ENCODE results near the gene TMEM200B.

Gene TMEM200B

DNA sequence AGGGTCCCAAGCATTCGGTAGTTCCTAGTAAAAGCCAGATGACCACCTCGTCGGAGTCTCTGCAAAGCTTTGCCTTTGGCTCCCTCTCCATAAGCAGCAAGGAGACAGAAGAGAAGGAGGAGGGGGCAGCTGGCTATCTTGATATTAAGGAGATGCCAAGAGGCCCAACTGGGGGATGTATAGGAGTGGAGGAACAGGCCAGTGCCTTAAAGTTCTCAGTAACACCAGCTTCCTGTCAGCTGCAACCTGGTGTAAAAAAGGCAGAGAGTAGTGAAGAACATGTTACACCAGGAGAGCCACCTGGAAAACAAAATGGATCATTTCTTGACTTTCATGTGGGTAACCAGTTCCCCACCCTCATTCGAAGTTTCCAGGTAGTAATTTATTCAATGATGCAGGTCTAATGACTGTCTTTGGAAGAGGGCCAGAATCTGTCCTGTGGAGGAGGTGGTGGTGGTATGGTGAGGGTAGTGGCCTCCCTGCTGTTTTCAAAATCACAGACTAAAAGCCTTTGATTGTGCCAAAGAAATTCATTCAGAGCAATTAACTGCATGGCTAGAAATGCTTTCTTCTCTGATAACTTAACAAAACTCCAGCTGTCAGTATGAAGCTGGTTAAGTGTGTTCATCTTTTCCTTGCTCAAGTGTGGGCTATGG lies 27.3 kb downstream of the TMEM200B start (continued):
- TF ChIP-seq, protein P1, sequence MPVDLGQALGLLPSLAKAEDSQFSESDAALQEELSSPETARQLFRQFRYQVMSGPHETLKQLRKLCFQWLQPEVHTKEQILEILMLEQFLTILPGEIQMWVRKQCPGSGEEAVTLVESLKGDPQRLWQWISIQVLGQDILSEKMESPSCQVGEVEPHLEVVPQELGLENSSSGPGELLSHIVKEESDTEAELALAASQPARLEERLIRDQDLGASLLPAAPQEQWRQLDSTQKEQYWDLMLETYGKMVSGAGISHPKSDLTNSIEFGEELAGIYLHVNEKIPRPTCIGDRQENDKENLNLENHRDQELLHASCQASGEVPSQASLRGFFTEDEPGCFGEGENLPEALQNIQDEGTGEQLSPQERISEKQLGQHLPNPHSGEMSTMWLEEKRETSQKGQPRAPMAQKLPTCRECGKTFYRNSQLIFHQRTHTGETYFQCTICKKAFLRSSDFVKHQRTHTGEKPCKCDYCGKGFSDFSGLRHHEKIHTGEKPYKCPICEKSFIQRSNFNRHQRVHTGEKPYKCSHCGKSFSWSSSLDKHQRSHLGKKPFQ (tag by site-specific recombination; IDR thresholded peaks at IDR 0.05) = peak; percentile 57
- TF ChIP-seq SP3 (tag by site-specific recombination; IDR thresholded peaks at IDR 0.05) = no peak
- no peak for TF ChIP-seq ZNF174 (tag by site-specific recombination; IDR thresholded peaks at IDR 0.05)
- TF ChIP-seq MZF1 (tag by site-specific recombination; IDR thresholded peaks at IDR 0.05; ENCODE audit: borderline replicate concordance) = no peak
- TF ChIP-seq TRIM28 (IDR thresholded peaks at IDR 0.05; ENCODE audit: borderline replicate concordance, low read length) = no peak
- TF ChIP-seq, protein P2, sequence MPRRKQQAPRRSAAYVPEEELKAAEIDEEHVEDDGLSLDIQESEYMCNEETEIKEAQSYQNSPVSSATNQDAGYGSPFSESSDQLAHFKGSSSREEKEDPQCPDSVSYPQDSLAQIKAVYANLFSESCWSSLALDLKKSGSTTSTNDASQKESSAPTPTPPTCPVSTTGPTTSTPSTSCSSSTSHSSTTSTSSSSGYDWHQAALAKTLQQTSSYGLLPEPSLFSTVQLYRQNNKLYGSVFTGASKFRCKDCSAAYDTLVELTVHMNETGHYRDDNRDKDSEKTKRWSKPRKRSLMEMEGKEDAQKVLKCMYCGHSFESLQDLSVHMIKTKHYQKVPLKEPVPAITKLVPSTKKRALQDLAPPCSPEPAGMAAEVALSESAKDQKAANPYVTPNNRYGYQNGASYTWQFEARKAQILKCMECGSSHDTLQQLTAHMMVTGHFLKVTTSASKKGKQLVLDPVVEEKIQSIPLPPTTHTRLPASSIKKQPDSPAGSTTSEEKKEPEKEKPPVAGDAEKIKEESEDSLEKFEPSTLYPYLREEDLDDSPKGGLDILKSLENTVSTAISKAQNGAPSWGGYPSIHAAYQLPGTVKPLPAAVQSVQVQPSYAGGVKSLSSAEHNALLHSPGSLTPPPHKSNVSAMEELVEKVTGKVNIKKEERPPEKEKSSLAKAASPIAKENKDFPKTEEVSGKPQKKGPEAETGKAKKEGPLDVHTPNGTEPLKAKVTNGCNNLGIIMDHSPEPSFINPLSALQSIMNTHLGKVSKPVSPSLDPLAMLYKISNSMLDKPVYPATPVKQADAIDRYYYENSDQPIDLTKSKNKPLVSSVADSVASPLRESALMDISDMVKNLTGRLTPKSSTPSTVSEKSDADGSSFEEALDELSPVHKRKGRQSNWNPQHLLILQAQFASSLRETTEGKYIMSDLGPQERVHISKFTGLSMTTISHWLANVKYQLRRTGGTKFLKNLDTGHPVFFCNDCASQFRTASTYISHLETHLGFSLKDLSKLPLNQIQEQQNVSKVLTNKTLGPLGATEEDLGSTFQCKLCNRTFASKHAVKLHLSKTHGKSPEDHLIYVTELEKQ (tag by site-specific recombination; IDR thresholded peaks at IDR 0.05; ENCODE audit: borderline replicate concordance) = no peak
- TF ChIP-seq ZFP3 (tag by site-specific recombination; IDR thresholded peaks at IDR 0.05; ENCODE audit: low read depth) = 0 out of 2 replicates have a peak, but pooled peaks have one; percentile 10
- TF ChIP-seq ZNF660 (tag by site-specific recombination; IDR thresholded peaks at IDR 0.05) = no peak
- TF ChIP-seq MYNN (tag by site-specific recombination; IDR thresholded peaks at IDR 0.05; ENCODE audit: borderline replicate concordance) = no peak
- TF ChIP-seq, protein P3, sequence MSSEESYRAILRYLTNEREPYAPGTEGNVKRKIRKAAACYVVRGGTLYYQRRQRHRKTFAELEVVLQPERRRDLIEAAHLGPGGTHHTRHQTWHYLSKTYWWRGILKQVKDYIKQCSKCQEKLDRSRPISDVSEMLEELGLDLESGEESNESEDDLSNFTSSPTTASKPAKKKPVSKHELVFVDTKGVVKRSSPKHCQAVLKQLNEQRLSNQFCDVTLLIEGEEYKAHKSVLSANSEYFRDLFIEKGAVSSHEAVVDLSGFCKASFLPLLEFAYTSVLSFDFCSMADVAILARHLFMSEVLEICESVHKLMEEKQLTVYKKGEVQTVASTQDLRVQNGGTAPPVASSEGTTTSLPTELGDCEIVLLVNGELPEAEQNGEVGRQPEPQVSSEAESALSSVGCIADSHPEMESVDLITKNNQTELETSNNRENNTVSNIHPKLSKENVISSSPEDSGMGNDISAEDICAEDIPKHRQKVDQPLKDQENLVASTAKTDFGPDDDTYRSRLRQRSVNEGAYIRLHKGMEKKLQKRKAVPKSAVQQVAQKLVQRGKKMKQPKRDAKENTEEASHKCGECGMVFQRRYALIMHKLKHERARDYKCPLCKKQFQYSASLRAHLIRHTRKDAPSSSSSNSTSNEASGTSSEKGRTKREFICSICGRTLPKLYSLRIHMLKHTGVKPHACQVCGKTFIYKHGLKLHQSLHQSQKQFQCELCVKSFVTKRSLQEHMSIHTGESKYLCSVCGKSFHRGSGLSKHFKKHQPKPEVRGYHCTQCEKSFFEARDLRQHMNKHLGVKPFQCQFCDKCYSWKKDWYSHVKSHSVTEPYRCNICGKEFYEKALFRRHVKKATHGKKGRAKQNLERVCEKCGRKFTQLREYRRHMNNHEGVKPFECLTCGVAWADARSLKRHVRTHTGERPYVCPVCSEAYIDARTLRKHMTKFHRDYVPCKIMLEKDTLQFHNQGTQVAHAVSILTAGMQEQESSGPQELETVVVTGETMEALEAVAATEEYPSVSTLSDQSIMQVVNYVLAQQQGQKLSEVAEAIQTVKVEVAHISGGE (tag by site-specific recombination; conservative IDR thresholded peaks at IDR 0.05; ENCODE audit: low read depth) = no peak
- no peak for TF ChIP-seq ZNF221 (tag by site-specific recombination; IDR thresholded peaks at IDR 0.05; ENCODE audit: borderline replicate concordance)

DNA sequence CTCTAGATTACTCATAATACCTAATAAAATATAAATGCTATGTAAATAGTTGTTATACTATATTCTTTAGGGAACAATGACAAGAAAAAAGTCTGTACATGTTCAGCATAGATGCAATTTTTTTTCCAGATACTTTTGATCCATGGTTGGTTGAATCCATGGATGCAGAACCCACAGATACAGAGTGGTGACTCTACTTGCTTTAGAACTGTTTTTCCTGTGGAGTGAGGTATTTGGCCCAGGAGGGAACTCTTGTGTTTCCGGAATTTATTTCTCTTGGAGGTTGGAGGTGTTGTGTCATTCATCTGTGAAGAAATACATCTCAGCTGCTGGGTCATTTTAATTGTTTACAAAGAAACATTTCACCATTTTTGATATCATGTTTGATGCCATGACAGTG lies 28.7 kb downstream of the TMEM200B start:
- CTCF ChIA-PET = interaction anchor here (0.5 to 0.6 kb wide), 2 partner anchors 96 to 679 kb away, joined by 3 read pairs; no protein-coding TSS in a partner anchor
- POLR2A ChIA-PET = no interaction called here

More for the DNA sequence above, 28.7 kb downstream of the TMEM200B start:
- no peak overlapping the region for H3K4me3 ChIP-seq (ENCODE audit: low read depth, low read length)
- H3K9me3 ChIP-seq (ENCODE audit: control insufficient read depth, insufficient read depth, low read depth, low read length) = no peaks in the 10 kb centered on the region
- peaks cover 1 to 34% of the 10 kb centered on the region in 2 experiments; a peak in 2 of 3 replicates for H3K36me3 ChIP-seq (ENCODE audit: control insufficient read depth in 2 of 2, insufficient read depth in 1 of 2, low read length in 2 of 2)
- no peak overlapping the region for H3K27ac ChIP-seq (ENCODE audit: extremely low read depth, low read depth, low read length)
- no peak for TF ChIP-seq ZNF16 (tag by site-specific recombination; IDR thresholded peaks at IDR 0.05; ENCODE audit: low read depth)
- no peak for TF ChIP-seq ZNF416 (tag by site-specific recombination; IDR thresholded peaks at IDR 0.05)
- TF ChIP-seq ZNF175 (tag by site-specific recombination; IDR thresholded peaks at IDR 0.05) = no peak
- TF ChIP-seq, protein P4, sequence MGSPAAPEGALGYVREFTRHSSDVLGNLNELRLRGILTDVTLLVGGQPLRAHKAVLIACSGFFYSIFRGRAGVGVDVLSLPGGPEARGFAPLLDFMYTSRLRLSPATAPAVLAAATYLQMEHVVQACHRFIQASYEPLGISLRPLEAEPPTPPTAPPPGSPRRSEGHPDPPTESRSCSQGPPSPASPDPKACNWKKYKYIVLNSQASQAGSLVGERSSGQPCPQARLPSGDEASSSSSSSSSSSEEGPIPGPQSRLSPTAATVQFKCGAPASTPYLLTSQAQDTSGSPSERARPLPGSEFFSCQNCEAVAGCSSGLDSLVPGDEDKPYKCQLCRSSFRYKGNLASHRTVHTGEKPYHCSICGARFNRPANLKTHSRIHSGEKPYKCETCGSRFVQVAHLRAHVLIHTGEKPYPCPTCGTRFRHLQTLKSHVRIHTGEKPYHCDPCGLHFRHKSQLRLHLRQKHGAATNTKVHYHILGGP (tag by site-specific recombination; IDR thresholded peaks at IDR 0.05) = no peak
- TF ChIP-seq ZNF155 (tag by site-specific recombination; IDR thresholded peaks at IDR 0.05) = no peak
- no peak for TF ChIP-seq ZNF248 (tag by site-specific recombination; IDR thresholded peaks at IDR 0.05)
- TF ChIP-seq ZEB2 (tag by site-specific recombination; IDR thresholded peaks at IDR 0.05) = no peak
- no peak for TF ChIP-seq ZNF785 (tag by site-specific recombination; IDR thresholded peaks at IDR 0.05)
- TF ChIP-seq GLI4 (tag by site-specific recombination; IDR thresholded peaks at IDR 0.05) = no peak
- no peak for TF ChIP-seq ZNF626 (tag by site-specific recombination; IDR thresholded peaks at IDR 0.05)
- peaks cover 11% of the 10 kb centered on the region for H3K4me1 ChIP-seq (ENCODE audit: control insufficient read depth, insufficient read depth, low read length)

Data from HEK293 (cell line).